EH (cell line): ENCODE results near the gene PDLIM7.
A peak's percentile ranks its signal among the peaks of the same experiment; 100 is the strongest.

Experiments used
- DNase-seq: peaks from one replicate; pipeline ENCODE4 v3.0.0-alpha.2; 2015; ENCODE audit warnings: low read depth

PDLIM7 gene

DNA sequence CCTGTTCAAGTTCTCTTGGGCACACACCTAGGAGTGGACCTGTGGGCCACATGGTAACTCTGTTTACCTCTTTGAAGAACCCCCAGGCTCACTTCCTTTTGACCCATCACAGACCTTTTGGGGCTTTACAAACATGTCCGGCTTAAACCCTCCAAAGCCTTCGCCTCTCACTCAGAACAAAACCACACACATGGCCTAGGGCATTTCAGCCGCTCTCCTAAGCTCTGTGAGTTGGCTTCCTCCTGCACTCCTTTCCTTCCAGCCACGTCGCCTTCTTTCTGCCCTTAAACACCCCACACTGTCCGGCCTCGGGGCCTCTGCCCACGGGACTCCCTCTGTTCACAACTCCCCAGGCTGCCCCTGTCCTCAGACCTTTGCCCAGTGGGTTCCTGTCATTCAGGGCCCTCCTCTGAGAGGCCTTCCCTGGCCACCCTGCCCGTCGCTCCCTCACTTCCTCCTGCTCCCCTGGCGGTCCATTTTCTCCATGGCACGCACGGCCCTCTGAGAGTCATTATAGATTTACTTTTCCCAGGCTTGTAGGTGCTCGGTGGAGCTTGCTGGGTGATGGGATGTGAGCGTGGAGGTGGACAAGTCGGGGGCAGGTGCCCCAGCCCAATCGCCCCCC lies 10.3 kb upstream of the PDLIM7 start:
- no peak for DNase-seq

DNA sequence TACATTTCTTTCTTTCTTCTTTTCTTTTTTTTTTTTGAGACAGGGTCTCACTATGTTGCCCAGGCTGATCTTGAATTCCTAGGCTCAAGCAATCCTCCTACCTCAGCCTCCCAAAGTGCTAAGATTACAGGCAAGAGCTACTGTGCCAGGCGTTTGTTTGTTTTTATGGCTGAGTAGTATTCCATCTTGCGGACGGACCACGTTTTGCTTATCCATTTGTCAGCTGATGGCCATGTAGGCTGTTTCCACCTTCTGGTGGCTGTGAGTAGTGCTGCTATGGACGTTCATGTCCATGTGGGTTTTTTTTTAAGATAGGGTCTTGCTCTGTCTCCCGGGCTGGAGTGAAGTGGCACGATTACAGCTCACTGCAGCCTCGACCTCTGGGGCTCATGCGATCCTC lies 9.8 kb upstream of the PDLIM7 start:
- DNase-seq = peak; percentile 22

DNA sequence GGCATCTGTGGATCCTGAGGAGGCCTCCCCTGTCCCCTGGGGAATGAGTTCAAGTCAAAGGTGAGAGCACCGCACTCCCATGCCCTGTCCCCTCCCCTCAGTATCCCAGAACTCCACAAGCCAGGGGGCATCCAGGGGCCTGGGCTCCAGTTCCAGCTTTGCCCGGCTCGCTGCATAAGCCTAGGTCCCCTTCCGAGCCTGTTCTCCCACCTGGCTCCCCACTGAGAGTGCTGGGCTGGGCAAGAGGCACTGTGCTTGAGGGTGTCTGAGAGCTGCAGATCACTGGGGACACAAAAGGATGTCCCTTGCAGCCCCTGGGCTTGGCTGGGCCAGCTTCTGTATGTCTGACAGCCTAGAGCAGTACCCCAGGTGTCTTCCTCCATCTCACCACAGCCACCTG lies 7.7 kb upstream of the PDLIM7 start:
- no peak for DNase-seq

DNA sequence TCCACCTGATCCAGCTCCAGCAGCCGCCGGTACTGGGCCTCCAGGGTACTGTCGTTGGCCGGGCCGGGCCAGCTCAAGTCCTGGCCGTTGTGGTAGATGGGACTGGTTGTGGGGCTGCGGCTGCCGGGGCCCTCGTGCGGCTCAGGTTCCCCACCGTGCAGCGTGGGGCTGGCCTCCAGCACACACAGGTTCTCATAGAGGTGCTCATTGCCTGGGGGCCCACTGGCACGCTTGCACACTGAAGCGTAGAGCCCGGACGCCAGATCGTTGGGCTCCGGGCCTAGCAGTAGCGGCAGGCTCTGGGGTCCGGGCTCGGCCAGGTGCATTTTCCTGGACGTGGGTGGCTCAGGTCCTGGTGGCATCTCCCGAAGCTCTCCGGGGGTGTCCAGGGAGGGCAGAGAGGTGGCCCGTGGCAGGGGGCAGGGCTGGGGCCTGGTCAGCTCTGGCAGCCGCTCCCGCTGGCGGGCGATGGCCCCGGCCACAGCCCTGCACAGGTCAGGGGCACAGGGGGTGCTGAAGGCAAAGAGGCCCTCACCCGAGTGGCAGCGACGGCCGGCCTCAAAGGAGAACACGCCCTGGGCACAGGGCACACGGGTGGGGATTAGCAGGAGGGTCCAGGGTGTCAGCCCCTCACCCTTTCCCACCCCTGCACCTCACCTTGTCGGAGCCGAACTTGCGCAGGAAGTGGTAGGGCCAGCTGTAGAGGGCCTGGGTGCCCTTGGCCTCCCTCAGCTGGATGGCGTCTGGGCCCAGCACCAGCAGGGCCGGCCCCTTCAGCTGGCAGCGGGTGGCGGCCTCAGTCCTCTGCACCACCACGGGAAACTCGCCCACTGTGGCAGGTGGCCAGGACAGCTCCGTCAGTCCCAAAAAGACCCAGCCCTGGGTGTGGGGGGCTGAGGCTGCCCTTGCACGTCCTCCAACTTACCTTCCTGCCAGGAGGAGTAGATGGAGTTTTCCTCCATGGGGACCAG lies 7.0 kb upstream of the PDLIM7 start:
- no peak for DNase-seq

DNA sequence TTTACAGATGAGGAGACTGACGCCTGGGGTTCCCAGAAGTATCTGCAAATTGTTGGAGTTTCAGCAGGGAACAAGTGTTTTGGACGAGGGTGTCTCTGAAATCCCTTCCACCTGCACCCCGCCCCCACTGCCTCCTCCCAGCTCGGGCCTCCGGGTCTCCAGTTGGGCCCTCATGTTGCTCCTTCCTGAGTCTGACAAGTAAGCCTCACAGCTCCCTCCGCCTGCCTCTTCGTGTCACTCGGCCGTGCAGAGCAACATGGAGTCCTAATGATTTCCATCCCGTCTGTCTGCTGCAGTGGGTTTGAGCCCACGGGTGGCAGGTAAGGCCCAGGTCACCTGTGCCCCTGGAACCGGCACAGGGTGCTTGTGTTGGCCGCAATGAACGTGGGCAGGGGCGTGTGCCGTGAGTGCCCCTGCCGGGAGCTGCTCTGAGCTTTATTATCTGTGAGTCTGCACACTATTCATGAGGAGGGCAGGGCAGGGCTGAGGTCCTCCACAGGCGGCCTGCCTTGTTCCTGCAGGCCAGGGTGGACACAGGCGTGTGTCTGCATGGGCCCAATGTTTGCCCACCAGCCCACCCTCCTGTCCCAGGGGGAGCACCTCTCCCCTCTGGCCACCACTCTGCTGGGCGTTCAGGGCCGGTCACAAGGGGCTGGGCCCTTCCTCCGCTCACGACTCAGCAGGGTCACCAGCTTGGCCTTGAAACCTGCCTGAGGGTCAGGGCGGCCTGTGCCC lies 6.1 kb upstream of the PDLIM7 start:
- no peak for DNase-seq

DNA sequence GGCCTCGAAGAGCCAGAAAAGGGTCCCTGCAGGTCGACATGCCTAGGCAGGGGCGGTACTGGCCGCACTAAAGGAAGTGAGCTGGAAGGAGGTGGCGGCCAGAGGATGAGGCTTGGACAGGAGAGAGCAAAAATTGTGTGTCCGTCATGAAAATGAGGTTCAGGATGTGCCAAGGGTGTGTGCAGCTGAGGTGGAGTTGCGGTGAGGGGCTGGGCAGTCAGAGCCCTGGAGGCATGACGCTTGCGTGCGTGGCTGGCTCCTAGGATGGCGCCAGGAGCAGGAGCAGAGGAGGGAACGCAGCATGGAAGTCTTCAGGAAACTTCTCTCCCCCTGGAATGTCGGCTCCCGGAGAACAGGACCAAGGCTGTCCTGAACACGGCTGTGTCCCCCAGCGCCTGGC lies 5.5 kb upstream of the PDLIM7 start:
- no peak for DNase-seq

DNA sequence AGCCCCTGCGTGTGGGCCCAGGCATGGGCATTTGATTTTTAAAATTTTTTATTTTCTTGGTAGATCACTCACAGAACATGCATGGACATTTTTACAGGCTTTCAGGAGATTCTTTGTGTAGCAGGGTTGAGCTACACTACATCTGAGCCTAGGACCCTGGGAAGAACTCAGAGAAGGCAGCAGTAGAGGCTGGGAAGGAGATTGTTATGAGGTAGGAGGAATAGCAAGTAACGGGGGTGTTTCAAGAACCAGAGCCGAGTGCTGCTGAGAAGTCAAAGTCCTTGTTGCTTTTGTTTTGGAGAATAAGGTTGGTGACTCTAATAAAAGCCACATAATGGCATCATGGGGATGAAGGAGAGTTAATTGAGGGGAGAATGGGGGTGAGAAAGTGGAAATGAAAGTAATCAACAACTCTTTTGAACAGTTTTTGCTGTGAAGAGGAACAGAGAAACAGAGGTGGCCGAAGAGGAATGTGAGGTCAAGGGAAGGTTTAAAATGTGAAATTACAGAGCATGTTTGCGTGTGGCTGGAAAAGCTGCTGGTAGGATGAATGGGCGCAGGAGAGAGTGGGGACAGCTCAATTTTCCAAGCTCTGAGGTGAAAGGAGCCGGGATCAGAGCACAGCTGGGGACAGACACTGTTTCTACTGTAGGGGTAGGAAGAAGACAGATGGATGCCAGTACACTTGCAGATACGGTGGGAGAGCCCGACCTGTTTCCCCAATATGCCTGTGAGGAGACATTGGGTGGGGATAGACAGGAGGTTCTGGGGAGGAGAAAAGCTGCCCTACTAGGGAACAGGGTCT lies 4.7 kb upstream of the PDLIM7 start:
- no peak for DNase-seq

DNA sequence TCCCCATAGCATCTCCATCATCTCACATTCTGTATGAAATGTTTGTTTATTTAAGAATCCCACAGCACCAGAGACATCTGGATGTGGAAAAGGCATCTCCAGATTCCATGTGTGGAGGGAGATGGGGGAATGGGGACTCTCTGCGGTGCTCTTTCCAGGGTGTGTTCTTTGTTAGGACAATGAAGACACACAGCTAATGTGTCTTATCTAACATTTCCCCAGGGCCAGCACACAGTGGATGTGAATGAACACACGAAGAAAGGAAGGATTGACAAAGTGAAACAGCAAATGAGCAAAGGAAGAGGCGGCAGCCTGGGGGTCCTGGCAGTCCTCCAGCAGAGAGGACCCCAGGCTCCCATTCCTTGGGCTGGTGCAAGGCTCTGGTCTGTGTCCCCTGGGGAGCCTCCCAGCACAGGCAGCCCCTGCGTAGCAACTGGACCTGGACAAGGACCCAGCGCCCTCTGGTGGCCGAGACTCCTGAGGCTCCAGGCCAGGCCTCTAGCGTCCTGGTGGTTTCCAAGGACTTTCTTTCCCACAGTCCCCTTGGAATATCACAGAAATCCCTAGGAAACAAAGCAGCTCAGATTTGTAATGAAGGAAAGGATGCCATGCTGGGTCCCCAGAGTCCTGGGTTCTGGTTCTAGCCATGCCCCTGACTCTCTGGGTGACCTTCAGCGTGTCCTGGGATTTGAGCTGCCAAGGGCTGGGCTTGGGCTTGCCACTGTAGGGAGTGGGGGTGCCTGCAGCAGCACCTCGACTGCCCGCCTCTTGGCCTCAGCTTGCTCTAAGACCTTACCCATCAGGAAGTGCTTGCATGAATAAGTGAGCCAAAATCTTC lies 3.5 kb upstream of the PDLIM7 start:
- peak; percentile 85 for DNase-seq

DNA sequence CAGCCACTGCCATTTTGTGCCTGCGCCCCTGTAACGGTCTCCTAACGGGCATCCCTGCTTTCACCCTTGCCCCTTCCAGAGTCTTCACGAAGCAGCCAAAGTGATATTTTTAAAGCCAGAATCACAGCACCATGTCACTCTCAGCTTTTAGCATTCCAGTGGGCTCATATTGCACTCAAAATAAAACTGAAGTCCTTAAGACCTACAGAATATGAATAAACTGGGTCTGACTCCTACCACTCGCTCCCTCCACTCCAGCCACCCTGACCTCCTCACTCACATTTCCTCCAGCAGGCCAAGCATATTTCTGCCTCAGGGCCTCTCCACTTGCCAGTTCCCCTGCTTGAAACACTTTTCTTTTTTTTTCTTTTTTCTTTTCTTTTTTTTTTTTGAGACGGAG lies 2.4 kb upstream of the PDLIM7 start:
- DNase-seq = peak; percentile 47

DNA sequence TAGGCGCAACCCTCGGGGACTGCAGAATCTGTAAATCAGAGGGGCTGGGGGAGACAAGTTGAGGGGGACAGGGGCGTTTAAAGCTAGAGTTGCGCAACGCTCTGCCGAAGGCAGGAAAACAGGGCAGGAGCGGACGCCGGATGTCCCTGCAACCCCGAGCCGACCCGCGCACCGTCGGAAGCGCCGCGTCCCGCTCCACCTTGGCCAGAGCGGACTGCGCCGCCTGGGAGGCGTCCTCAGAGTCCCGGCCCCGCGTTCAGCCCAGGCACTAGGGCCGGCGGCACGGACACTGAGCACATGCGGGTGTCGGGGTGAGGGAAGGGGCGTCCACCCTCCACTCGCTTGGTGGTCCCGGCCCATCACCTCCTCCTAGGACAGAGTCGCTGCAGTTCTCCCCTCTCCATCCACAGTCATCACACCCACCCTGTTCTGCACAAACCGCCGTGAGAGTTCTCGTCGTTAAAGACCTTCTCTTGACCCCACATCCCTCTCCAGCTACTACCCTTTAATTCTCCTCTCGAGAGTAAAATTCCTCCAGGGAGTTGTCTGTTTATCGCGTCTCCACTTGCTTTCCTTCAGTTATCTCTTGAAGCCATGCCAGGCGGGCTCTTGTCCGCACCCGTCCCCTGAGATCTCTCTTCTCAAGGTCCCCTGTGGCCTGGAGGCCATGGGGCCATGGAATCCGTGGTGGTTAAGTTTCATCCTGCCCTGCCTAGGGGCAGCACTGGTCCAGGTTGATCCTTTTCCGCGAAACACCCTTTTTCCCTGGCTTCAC lies 796 bp upstream of the PDLIM7 start:
- no peak for DNase-seq

DNA sequence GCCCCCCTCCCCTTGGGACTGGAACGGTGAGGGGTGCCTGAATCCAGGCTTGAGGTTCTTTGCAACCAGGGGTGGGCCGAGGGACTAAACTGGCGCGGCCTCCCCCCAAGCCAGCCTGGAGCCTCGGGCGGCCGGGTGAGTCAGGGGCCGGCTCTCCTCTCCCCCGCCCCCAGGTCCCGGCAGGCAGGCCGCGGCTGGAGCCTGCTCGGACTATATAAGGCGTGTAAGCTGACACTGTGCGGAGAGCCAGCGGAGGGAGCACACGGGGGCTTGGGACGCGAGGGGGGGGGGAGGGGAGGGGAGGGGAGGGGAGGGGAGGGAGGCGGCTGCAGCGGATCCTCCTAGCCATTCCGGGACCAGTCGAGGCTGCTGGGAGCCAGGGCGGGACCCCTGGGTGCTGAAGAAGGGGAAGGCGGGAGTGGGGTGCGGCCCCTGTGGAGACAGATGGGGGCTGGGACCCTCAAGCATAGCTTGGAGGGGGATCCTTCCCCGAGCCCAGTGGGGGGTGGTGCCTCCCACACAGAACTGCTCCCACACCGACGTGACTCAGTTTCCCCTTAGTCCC lies 595 bp downstream of the PDLIM7 start:
- peak; percentile 97 for DNase-seq

DNA sequence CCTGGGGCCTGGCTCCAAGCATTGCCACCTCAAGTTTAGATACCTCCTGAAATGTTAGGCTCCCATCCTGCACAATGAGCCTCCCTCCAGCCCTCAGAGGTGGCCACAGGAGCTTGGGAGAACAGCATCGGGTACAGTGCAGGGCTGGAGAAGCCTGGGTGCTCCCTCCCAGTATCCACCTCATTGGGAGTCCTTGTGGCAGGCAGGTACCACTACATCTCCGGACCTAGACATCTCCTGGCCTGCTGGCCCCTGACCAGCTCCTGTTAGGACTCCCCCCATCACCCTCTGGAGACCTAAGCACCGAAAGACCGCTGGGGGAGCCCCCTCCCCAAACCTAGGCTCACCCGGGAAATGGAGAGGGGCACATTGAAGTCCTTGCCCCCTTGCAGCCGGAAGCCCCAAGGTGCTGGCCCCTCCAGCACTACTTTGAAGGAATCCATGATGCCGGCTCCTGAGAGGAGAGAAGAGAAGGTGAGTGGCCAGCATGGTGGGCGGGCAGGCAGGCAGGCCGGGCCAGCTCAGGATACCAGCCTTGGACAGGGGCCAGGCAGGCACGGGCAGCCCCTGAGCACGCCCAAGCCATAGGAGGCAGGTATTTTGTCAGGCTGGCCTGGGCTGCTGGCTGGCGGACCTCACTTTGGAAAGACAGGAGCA lies 1.2 kb downstream of the PDLIM7 start:
- peak; percentile 78 for DNase-seq

DNA sequence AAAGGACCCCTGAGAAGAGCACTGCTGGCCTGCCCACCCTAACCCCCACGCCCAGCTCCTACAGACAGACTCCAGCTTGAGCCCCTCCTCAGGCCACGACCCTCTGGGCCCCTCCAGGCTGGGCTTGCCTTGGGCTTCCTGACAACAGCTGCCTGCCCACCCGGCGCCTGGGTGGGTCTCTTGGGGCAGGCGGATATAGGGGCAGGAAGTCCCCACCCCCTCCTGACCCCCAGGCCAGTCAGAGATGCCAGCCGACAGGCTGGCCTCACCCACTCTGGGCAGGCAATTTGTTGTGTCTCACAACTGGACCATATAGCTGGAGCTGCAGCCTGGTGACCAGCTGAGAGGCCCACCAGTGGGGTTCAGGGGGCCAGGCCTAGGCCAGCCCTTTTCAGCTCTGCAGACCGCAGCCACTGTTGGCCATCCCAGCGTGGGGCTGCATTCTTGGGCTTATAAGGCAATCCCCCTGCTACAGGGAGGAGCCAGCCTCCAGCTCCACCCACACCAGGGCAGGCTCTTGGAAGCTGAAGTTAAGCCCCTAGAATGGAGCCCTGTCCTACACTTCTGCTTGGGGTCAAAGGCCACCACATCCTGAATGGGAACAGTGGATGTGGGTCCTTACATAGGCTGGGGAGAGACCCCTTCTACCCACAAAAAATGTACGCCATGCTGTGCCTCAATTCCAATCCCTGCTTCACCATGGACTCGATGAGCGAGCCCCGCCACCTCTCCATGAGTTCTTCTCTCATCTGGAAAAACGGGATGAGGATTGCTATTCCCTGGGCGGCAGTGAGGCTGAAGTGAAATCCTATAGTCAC lies 2.0 kb downstream of the PDLIM7 start:
- DNase-seq = peak; percentile 98

DNA sequence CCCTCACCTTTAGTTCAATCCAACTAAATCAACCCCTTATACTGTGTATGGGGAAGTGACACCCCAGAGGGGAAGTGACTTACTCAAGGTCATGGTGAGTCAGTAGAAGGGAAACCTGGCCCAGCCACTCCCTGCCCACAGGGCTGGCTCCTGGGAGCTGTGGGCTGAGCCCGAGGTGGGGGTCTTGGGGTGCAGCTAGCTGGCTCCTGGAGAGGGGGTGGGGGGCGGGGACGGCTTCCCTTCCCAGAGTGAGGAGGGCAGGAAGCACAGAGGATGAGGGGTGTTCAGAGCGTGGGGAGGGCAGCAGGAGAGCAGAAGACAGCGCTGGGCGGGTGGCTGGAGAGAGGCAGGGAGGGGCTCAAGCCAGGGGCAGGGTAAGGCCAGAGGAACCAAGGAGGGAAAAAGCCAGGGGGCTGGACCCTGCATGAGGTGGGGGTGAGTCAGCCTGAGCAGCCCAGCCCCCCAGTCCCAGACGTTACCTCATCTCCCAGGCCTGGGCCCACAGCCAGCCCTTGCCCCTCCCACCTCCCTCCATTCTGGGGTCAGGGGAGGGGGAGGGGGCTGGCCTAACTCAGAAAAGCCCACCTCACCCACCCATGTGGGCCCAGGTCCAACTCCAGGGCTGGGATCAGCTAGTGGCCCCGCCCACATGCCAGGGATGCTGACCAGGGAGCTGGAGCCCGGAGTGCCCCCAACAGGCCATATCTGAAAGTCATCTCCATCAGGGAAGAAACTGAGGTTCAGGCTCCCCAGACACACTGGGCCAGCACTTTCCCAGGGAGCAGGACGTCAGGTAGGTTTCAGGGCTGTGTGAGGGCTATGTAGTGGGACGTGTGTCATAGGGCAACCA lies 2.8 kb downstream of the PDLIM7 start:
- peak; percentile 97 for DNase-seq

DNA sequence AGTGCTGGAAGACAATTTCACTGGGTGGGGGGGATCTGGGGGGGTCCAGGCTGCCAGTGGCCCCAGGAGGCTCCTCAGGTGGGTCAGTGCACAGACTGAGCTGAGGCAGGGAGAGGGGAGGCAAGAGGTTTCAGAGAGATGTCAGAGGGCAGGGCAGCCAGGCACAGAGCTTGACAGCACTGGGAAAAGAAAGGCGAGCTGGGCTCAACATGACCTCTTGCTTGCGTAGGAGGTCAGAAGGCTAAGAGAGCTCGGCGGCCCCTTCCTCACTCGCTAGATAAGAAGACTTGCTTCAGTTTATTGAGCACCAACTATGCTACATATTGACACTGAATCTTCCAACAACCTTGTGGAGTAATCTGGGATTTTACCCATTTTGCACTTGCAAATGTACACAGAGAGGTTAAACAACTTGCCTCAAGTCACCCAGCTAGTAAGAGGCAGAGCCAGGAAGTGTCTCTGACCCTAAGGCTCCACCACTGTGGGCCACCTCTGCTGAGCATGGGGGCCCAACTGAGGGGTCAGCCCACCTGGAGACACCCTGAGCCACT lies 3.5 kb downstream of the PDLIM7 start:
- DNase-seq = no peak

DNA sequence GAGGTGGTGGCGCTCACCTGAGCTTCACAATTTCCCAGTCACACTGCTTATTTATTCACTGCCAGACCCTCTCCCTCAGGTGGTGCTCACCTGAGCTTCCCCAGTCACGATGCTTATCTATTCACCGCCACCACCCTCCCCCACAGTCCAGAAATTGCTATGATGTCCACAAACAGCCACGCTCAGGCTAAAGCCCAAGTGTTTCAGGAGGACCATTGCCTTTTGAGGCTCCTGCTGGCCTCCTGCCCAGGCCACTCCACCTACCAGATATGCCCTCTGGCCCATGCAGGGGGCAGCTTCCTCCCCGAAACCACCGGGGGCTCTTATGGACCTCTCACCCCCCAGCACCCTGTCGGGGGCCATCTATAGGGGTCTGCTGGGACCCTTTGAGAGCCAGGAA lies 4.6 kb downstream of the PDLIM7 start:
- no peak for DNase-seq
